Epithelial cell of esophagus (primary cell): ENCODE measurements around the gene SIT1.
A peak's percentile ranks its signal among the peaks of the same experiment; 100 is the strongest.

ENCODE experiments used
- DNase-seq: peaks from one replicate; pipeline ENCODE4 v3.0.0; 2010; ENCODE audit warnings: low read depth
- H3K4me3 ChIP-seq: 2 replicates; pipeline ENCODE4 v1.5.1; 2011; ENCODE audit warnings: mild to moderate bottlenecking, low read length, control low read depth
- TF ChIP-seq, protein P1 (sequence below): IDR thresholded peaks from 2 replicates; pipeline ENCODE4 v1.5.1; 2011; ENCODE audit warnings: low read depth, mild to moderate bottlenecking, low read length, control low read depth, inconsistent platforms; ENCODE audit not compliant: insufficient read depth; ENCODE audit errors: missing control alignments

SIT1 gene

DNA sequence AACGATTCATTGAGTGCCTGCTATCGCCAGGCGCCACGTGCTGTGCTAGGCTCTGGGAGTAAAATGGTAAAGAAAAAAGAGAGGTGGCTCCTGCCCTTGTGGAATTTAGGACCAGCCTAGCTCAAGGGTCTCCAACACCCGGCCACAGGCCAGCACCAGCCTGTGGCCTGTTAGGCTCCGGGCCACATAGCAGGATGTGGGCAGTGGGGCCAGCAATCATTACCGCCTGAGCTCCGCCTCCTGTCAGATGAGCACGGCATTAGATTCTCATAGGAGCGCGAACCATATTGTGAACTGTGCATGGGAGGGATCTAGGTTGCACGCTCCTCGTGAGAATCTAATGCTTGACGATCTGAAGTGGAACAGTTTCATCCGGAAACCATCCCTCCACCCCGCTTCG lies 5.6 kb upstream of the SIT1 start:
- H3K4me3 ChIP-seq = no peak overlapping the region
- DNase-seq = no peak
- TF ChIP-seq, protein P1, sequence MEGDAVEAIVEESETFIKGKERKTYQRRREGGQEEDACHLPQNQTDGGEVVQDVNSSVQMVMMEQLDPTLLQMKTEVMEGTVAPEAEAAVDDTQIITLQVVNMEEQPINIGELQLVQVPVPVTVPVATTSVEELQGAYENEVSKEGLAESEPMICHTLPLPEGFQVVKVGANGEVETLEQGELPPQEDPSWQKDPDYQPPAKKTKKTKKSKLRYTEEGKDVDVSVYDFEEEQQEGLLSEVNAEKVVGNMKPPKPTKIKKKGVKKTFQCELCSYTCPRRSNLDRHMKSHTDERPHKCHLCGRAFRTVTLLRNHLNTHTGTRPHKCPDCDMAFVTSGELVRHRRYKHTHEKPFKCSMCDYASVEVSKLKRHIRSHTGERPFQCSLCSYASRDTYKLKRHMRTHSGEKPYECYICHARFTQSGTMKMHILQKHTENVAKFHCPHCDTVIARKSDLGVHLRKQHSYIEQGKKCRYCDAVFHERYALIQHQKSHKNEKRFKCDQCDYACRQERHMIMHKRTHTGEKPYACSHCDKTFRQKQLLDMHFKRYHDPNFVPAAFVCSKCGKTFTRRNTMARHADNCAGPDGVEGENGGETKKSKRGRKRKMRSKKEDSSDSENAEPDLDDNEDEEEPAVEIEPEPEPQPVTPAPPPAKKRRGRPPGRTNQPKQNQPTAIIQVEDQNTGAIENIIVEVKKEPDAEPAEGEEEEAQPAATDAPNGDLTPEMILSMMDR = no peak

GRCh38 chr9:35653611-35654010 lies 2.9 kb upstream of the SIT1 start:
- DNase-seq = no peak
- TF ChIP-seq, protein P1 = no peak
- no peak overlapping the region for H3K4me3 ChIP-seq

DNA sequence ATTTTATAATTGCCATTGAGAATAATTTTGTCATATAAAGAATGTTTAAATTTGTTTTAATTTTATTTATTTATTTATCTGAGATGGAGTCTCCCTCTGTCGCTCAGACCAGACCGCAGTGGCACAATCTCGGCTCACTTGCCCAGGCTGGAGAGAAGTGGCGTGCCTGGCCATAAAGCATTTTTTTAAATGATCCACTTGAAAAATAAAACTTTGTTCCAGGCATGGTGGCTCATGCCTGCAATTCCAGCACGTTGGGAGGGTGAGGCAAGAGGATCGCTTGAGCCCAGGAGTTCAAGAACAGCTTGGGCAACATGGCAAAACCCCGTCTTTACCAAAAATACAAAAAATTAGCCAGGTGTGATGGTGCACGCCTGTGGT lies 2.1 kb upstream of the SIT1 start:
- TF ChIP-seq, protein P1 = no peak
- no peak for DNase-seq
- no peak overlapping the region for H3K4me3 ChIP-seq

- TF ChIP-seq, protein P1 = no peak
- peak; percentile 88 for DNase-seq
- H3K4me3 ChIP-seq = no peak overlapping the region
Observed at GRCh38 chr9:35651956-35652828, 1.5 kb upstream of the SIT1 start.

- TF ChIP-seq, protein P1 = no peak
- no peak overlapping the region for H3K4me3 ChIP-seq
- no peak for DNase-seq
Observed at GRCh38 chr9:35649431-35650340, 1.0 kb downstream of the SIT1 start.

GRCh38 chr9:35646533-35647265 lies 4.0 kb downstream of the SIT1 start:
- DNase-seq = peak; percentile 91
- TF ChIP-seq, protein P1 = peak; percentile 72
- peak overlapping the region; percentile 73 for H3K4me3 ChIP-seq
